Fibroblast of skin of right quadriceps (primary cell): ENCODE measurements around the gene SAPCD1.

ENCODE experiments used
- DNase-seq: peaks from one replicate; pipeline ENCODE4 v3.0.0-alpha.2; 2013

SAPCD1 gene

GRCh38 chr6:31729979-31730630, 32.4 kb upstream of the SAPCD1 start:
- peak; percentile 90 for DNase-seq

- DNase-seq, result no peak
These were observed 31.8 kb upstream of the SAPCD1 start for GRCh38 chr6:31730631-31731086.

GRCh38 chr6:31732029-31732428, 30.4 kb upstream of the SAPCD1 start:
- no peak for DNase-seq

GRCh38 chr6:31733734-31734133, 28.7 kb upstream of the SAPCD1 start:
- no peak for DNase-seq

- no peak for DNase-seq
These were observed 28.1 kb upstream of the SAPCD1 start for GRCh38 chr6:31734247-31734820.

GRCh38 chr6:31734821-31735406, 27.5 kb upstream of the SAPCD1 start:
- peak; percentile 82 for DNase-seq

GRCh38 chr6:31736021-31736767, 26.3 kb upstream of the SAPCD1 start, which contains the start of gene CLIC1:
TSS of gene CLIC1 (minus strand) at chr6:31736530. CDS start at chr6:31736300, 230 bp downstream.
- DNase-seq, result peak; percentile 87

- no peak for DNase-seq
These were observed 25.6 kb upstream of the SAPCD1 start for GRCh38 chr6:31736768-31737314.

- peak; percentile 34 for DNase-seq
These were observed 25.0 kb upstream of the SAPCD1 start for GRCh38 chr6:31737315-31737990.

GRCh38 chr6:31737991-31738979, 24.2 kb upstream of the SAPCD1 start:
- peak; percentile 85 for DNase-seq

- peak; percentile 99 for DNase-seq
These were observed 22.6 kb upstream of the SAPCD1 start, which contains the start of gene MSH5 for GRCh38 chr6:31739639-31740396. TSS of gene MSH5 (plus strand) at chr6:31740005. CDS start at chr6:31740467, 462 bp downstream.

GRCh38 chr6:31740397-31741223, 21.8 kb upstream of the SAPCD1 start:
- DNase-seq, result no peak

GRCh38 chr6:31741815-31742214, 20.6 kb upstream of the SAPCD1 start:
- DNase-seq, result no peak

GRCh38 chr6:31742894-31743293, 19.6 kb upstream of the SAPCD1 start:
- no peak for DNase-seq

GRCh38 chr6:31744422-31744821, 18.0 kb upstream of the SAPCD1 start:
- no peak for DNase-seq

- DNase-seq, result no peak
These were observed 13.0 kb upstream of the SAPCD1 start for GRCh38 chr6:31749301-31750036.

GRCh38 chr6:31750411-31751022, 11.9 kb upstream of the SAPCD1 start:
- no peak for DNase-seq

- peak; percentile 77 for DNase-seq
These were observed 9.6 kb upstream of the SAPCD1 start for GRCh38 chr6:31752739-31753319.
